Central memory CD4-positive, alpha-beta T cell (primary cell): Measurements from ENCODE around the gene KLK13.

ENCODE experiments used
- DNase-seq: peaks from one replicate; pipeline ENCODE4 v3.0.0; 2022
- total RNA-seq, 3 experiments: gene quantifications; one replicate each; lab custom pipeline; 2026; lab: John Stamatoyannopoulos, UW

Gene KLK13, protein sequence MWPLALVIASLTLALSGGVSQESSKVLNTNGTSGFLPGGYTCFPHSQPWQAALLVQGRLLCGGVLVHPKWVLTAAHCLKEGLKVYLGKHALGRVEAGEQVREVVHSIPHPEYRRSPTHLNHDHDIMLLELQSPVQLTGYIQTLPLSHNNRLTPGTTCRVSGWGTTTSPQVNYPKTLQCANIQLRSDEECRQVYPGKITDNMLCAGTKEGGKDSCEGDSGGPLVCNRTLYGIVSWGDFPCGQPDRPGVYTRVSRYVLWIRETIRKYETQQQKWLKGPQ
- 0 reads per million in 3 experiments for total RNA-seq

- DNase-seq: no peak
These were observed at the start of gene KLK13 for GRCh38 chr19:51064534-51065220. KLK13 (minus strand) TSS chr19:51065092; CDS start chr19:51065067, 25 bp downstream.

GRCh38 chr19:51114087-51114729 lies 49.3 kb upstream of the KLK13 start:
- DNase-seq: peak; percentile 31

DNA sequence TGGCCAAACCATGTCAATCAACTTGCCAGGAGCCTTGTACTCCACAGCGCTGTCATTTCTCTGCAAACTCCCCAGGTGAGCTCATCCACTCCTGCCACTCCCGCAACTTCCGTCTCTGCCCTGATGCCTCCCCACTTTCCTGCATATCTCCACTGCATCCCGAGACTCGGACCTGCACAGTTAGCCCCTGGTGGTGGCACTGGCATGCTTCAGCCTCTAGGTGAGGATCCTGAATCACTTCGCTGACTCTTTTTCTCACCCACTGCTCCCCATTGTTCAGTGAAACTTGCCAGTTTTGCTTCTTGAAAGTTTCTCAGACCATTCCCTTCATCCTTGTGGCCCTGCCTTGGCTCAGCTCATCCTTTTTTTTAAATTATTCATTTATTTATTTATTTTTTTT lies 46.7 kb upstream of the KLK13 start:
- no peak for DNase-seq

DNA sequence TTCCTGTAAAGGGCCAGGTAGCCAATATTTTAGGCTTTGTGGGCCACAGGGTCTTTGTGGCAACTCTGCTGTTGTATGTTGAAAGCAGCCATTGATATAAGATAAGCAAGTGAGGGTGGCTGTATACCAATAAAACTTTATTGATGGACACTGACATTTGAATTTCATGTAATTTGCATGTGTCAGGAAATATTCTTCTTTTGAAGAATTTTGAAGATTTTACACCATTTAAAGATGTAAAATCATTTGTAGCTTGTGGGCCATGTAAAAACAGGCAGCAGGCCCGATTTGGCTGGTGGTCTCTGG lies 45.7 kb upstream of the KLK13 start:
- no peak for DNase-seq

- DNase-seq: no peak
These were observed 43.9 kb upstream of the KLK13 start for GRCh38 chr19:51108805-51109146.

GRCh38 chr19:51108066-51108804 lies 43.3 kb upstream of the KLK13 start, which contains the start of gene CTU1:
CTU1 (minus strand) TSS chr19:51108409; CDS start chr19:51104569, 3,840 bp downstream.
- peak; percentile 98 for DNase-seq

DNA sequence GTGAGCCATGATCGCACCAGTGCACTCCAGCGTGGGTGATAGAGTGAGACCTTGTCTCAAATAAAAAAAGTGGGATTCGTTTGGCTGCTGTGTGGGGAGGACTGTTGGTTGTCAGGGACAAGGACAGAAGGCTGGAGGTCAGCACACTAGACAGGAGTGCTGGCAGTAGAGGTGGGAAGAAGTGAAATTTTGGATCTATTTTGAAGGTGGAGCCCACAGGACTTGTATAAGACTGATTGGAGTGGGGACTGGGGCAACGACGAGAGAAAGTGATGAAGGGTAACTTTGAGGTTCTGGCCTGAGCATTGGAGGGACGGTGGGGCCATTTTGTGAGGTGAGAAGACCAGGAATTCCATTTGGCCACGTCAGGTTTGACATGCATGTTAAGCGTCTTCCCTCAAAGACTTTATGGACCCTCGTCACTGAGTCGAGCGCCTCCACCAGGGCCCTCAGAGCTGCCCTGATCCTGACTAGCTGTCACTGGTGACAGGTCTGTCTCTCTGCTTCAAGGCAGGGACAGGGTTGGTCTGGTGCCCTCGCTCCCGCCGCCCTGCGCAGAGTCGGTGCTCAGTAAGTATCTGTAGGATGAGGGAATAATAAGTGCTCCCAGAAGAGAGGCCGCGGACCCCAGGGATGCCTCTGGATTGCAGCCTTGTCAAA lies 42.6 kb upstream of the KLK13 start:
- DNase-seq: no peak

GRCh38 chr19:51103926-51104341 lies 39.0 kb upstream of the KLK13 start:
- no peak for DNase-seq

- DNase-seq: no peak
These were observed 38.1 kb upstream of the KLK13 start for GRCh38 chr19:51102991-51103390.

DNA sequence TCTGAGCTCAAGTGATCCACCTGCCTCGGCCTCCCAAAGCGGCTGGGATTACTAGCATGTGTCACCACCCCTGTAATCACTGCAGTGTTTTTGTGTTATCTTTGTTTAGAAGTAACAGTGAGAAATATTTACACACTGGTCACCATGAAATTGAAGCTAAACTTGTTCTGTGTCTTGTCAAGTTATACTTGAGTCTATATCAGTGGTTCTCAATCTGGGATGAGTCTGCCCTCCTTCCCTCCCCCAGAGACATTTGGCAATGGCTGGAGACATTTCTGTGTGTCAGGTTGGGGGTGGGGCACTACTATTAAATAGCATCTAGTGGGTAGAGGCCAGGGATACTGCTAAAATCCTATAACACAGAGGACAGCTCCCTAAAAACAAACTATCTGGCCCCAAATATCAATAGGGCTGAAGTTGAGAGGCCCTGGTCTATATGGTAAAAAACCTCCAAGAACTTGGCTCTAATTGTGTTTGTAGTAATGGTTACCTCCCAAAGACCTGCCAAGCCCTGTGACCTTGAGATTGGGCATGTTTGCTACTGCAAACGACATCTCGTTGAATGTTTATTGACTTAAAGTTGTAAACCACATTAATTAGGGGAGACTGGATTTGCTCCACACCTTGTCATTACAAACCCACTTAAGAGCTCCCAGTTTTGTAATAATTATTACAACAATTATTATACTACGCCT lies 36.4 kb upstream of the KLK13 start:
- DNase-seq: no peak

DNA sequence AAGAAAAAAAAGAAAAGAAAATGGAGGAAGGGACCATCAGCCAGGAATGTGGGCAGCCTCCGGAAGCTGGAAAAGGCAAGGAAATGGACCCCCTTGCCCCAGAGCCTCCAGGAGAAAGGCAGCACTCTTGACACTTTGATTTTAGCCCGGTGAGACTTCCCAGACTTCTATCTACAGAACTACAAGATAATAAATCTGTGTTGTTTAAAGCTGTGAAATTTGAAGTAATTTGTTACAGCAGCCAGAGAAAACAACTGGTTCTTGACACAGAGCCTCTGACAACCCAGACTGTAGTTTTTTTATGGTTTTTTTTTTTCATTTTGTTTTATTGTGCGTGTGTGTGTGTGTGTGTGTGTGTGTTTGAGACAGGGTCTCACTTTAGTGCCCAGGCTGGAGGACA lies 35.7 kb upstream of the KLK13 start:
- no peak for DNase-seq

DNA sequence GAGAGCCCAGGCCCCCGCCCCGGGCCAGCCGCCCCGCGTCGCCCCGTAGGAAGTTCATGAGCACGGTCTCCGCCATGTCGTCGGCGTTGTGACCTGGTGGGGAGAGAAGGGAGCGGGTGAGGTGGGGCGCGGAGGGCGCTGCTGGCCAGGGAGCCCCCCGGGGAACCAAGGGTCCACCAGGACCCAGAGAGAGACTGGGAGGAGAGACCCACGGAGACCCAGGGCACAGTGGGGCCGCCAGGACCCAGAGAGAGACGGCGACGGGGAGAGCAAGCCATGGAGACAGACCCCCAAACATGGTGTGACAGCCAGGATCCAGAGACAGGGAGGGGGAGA lies 34.1 kb upstream of the KLK13 start:
- no peak for DNase-seq

DNA sequence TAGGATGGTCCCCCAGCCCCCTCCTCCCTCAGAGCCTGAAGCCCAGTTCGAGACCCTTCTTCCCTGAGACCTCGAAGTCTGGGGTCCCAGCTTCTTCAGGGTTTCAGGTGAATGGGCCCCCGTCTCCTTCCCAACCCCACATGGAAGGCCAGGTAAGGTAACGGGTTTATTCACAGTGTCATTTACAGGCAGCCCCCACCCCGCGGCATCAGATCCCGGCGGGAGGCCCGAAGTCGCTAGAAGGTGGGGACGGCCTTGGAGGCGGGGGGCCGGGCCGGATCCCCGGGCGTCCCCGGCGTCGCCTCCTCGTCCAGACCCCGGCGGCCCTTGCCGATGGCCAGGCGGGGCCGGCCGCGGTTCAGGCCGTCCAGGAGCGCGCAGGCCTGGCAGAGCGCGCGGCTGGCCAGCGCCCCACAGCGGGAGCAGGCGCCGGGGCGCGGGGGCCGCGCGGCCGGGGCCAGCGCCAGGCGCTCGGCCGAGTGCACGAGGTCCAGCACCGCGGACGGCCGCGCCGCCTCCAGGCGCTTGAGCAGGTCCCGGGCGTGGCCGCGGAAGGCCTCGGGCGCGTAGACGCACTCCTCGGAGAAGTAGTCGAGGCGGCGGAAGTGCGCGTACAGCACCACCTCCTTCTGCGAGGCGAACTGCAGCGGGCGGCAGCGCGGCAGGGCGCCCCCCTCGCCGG lies 33.6 kb upstream of the KLK13 start:
- DNase-seq: peak; percentile 10

DNA sequence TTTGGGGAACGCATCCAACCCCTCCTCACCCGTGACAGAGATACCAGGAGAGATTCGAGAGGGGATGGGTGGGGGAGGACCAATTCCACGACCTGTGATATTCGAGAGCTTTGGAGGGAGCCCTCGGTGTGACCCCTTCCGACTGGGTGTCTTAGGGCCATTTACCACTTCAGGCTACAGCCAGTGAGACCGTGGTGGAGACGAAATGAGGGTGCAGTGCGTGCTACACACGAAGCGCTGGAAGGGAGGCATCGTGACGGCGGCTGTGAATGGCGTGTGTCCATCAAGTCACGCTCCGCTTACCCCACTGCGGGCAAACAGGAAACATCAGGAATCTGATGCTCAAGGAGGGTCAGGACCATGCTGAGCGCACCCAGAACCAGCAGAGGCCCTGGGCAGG lies 32.9 kb upstream of the KLK13 start:
- no peak for DNase-seq

GRCh38 chr19:51097166-51097738 lies 32.4 kb upstream of the KLK13 start:
- DNase-seq: peak; percentile 49

DNA sequence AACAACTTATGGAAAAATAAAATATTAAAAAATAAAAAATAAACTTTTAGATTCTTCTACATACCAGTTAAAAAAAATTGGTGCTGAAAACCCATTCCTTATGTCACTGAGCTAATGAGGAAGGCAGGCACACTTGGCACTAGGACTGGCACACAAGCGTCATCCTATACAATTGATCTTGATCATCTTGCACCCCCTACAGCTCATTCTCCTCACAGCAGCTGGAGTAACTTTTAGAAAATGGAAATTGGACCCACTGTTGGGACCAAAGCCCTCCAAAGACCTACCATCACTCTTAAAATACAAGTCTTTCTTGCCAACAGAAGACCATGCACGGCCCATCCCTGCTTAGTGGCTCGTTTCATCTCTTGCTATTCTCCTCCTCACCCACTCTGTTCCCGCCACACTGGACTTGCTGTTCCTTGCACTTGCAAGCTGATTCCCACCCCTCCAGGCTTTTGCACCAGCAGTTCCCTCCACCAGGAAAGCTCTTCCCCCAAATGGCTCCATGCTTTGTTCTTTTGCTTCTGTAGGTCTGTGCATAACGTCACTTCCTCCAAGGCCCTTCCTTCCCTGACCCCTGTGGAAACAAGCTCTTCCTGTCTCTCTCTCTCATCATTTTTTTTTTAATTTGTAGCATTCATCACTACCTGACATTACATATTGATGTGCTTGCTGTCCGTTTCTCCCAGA lies 31.7 kb upstream of the KLK13 start:
- DNase-seq: no peak

DNA sequence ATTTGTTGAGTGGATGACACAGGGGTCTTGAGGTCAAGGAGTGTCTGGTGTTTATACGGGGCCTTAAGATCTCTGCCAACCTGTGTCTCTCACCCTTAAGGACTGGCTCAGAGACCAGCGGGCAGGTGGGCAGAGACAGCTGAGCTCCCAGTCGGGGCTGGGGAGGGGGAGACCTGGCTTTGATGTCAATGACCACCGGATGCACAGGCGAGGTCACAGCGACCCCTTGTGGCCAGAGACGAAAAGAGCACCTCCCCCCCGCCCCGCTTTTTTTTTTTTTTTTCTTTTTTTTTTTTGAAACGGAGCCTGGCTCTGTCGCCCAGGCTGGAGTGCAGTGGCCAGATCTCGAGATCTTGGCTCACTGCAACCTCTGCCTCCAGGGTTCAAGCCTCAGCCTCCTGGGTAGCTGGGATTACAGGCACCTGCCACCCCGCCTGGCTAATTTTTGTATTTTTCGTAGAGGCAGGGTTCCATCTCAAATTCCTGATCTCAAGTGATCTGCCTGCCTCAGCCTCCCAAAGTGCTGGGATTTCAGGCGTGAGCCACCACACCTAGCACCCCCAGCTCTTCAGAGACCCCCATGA lies 29.9 kb upstream of the KLK13 start:
- no peak for DNase-seq

GRCh38 chr19:51093510-51094345 lies 28.8 kb upstream of the KLK13 start:
- DNase-seq: no peak

GRCh38 chr19:51093101-51093500 lies 28.2 kb upstream of the KLK13 start:
- no peak for DNase-seq
